BJ (cell line): ENCODE measurements around the gene TMED1. TPM values are rescaled to one million over a fixed set of nuclear protein-coding genes. Genes with fewer than 3 reads are reported as not detected.
A peak's percentile ranks its signal among the peaks of the same experiment; 100 is the strongest.

Source experiments
- CTCF ChIA-PET: fragments of 350-600 bp; formaldehyde crosslinking; extraction: SDS; loops from one replicate; lab custom pipeline; 2021; ENCODE audit warnings: antibody characterized with exemption, inconsistent platforms; lab: Yijun Ruan, JAX
- POLR2A ChIA-PET: fragments of 300-600 bp; sonication (Branson Sonifier 250); formaldehyde crosslinking; extraction: SDS; loops from one replicate; lab custom pipeline; 2021; ENCODE audit warnings: antibody characterized with exemption; lab: Charles Lee
- DNase-seq: peaks from one replicate; pipeline ENCODE4 v3.0.0-alpha.2; 2011; ENCODE audit warnings: low read depth
- H3K27me3 ChIP-seq: 2 replicates; pipeline ENCODE4 v1.6.0; 2011; ENCODE audit warnings: low read length; ENCODE audit not compliant: control insufficient read depth, insufficient read depth
- H3K36me3 ChIP-seq: 2 replicates; pipeline ENCODE4 v1.5.1; 2011; ENCODE audit warnings: low read length; ENCODE audit not compliant: control insufficient read depth, insufficient read depth
- H3K4me3 ChIP-seq: 2 replicates; pipeline ENCODE4 v1.5.1; 2011; ENCODE audit warnings: low read depth, mild to moderate bottlenecking, control low read depth, low read length
- CTCF ChIP-seq: IDR thresholded peaks from 2 replicates; pipeline ENCODE4 v1.5.1; 2011; ENCODE audit warnings: low read depth, mild to moderate bottlenecking, control low read depth, inconsistent platforms, low read length, moderate library complexity; ENCODE audit not compliant: insufficient read depth
- polyA plus RNA-seq: library from polyadenylated mRNA; depleted of rRNA; stranded (reverse); fragments of >200 nt; gene quantifications from 2 replicates; pipeline ENCODE4 v1.2.3, GENCODE V29; 2011

The TMED1 gene
- polyA plus RNA-seq, 1 experiment, result 85.3 TPM

DNA sequence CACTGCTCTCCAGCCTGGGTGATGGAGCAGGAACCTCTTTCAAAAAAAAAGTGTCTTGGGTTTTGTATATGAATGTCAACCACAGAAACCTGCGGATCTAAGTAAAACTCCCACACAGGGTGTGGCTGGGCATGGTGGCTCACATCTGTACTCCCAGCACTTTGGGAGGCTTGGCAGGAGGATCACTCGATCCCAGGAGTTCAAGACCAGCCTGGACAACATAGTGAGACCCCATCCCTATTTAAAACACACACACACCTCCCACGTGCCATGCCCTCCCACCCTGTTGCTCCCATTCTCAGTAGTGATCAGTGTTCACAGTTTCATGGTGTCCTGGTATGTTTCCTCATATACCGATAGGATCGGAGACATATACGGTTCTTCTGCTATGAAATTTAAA, 9.2 kb downstream of the TMED1 start:
- ChIA-PET POLR2A (no interaction called here), CTCF (interaction anchor here (0.9 kb wide), 1 partner anchor 37 kb away, joined by 3 read pairs; no protein-coding TSS in a partner anchor)
- no peaks in the 10 kb centered on the region for H3K27me3 ChIP-seq
- H3K36me3 ChIP-seq, result peaks cover 28% of the 10 kb centered on the region
- no peak for TF ChIP-seq CTCF
- no peak for DNase-seq
- H3K4me3 ChIP-seq, result no peak overlapping the region

GRCh38 chr19:10826231-10826630, 9.8 kb downstream of the TMED1 start:
- CTCF ChIA-PET, result no interaction called here
- TF ChIP-seq CTCF, result no peak
- Histone ChIP-seq H3K4me3 (no peak overlapping the region), H3K36me3 (peaks cover 27% of the 10 kb centered on the region), H3K27me3 (no peaks in the 10 kb centered on the region)
- POLR2A ChIA-PET, result no interaction called here
- no peak for DNase-seq

GRCh38 chr19:10823690-10824089, 12.3 kb downstream of the TMED1 start:
- ChIA-PET CTCF (no interaction called here), POLR2A (no interaction called here)
- H3K4me3 ChIP-seq, result no peak overlapping the region
- no peak for TF ChIP-seq CTCF
- no peaks in the 10 kb centered on the region for H3K27me3 ChIP-seq
- no peak for DNase-seq
- peaks cover 23% of the 10 kb centered on the region for H3K36me3 ChIP-seq

DNA sequence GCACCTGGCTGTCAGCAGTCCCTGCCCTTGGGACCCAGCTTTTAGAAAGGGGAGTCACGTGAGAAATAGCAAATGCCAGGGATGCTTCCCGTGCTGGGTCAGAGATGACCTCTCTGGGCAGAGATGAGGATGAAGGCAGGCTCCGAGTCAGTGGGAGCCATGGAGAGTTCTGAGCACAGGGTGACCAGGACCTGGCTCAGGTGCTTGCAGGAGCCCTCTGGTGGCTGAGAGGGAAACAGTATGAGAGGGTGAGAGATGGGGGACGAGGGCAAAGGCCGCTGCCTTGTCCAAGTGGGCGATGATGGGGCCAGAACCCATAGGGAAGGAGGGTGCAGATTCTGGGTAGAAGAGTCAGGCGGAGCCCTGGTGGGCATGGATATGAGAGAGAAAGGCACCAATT, 15.8 kb downstream of the TMED1 start:
- Histone ChIP-seq H3K4me3 (no peak overlapping the region), H3K27me3 (no peaks in the 10 kb centered on the region), H3K36me3 (peaks cover 30% of the 10 kb centered on the region)
- DNase-seq, result no peak
- POLR2A ChIA-PET, result no interaction called here
- CTCF ChIA-PET, result interaction anchor here (1.1 to 2.9 kb wide), 5 partner anchors 9 to 118 kb away, joined by 3 to 11 read pairs (median 5); partner anchors contain the start of genes QTRT1 and TMED1
- peak; percentile 22; the same call in 1 of the 2 replicates for TF ChIP-seq CTCF

DNA sequence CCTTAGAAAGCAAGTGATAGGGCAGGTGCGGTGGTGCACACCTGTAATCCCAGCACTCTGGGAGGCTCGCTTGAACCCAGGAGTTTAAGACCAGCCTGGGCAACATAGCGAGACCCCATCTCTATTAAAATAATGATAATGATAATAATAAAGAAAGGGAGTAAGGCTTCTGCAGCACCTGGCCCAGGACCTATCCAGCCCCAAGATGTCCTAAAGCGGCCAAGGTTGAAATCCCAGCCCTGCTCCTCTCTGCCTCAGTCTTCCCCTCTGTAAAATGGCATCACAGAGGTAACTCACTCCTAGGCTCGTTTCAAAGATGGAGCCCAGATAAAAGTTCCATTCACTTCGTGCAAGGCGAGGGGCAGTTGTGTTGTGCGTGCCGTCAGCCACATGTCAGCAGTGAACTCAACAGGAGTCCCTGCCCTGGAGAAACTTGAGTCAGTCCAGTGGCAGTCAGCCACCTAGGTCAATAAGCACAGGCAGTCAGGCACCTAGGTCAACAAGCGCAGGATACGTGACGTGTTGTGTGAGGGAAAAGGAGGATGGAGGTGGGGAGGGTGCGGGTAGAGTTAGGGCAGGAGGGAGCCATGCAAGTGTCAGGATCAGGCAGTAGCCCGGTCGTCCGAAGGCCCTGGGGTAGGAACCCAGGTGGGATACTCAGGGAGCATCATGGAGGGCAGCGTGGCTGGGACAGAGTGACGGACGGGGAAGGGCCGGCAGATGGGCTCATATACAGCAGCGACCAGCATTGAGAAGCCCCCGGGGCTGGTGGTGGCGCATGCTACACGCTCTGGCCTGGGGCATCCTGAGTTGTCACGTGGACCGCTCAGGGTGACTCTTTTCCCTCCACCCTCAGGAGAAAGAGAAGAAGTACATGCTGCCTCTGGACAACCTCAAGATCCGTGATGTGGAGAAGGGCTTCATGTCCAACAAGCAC, 16.6 kb downstream of the TMED1 start:
- DNase-seq, result no peak
- POLR2A ChIA-PET, result no interaction called here
- Histone ChIP-seq H3K36me3 (peaks cover 32% of the 10 kb centered on the region), H3K27me3 (no peaks in the 10 kb centered on the region), H3K4me3 (no peak overlapping the region)
- CTCF ChIA-PET, result interaction anchor here (1.3 to 2.9 kb wide), 3 partner anchors 12 to 39 kb away, joined by 3 to 11 read pairs (median 7); partner anchors contain the start of gene TMED1
- no peak for TF ChIP-seq CTCF
